ENCODE results near the gene YKT6.

YKT6 gene

DNA sequence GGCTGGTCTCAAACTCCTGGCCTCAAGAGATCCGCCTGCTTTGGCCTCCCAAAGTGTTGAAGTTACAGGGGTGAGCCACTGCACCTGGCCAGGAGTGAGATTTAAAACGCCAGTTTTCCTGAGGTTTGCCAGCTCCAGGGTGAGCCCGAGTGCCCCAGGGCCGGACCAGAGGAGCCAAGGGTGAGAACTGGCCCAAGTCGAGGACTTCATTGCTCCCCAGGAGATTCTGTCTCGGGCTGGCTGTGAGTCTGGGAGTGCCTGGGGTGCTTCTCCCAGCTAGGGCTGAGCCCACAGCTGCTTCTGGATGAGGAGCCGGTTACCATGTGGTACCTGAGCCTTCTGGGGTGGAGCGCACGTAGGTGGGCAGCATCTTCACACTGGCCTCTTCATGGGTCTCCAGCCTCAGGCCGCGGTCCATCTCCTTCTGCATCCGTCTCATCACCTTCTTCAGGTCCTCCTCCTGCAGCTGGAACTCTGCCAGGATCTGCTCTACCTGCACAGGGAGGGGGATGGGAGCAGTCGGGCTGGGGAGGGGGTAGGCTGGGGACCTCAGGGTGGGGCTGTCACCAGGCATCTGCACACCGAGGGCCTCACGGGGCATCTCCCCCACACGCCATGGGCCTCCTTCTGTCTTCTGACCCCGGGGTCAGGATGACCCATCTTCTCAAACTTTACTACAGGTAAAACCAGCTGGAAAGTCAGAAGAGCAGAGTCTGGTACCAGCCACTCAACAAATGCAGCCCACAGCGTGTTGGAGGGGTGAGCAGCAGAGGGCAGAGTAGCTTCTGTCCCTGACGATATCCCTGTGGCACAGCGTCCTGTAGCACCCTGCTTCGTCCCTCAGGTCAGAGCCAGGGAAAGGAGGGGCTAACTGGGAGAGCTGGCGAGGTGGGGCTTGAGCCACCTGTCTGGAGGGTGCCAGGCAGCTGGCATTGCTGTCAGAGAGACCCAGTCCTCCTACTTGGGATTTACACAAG lies 47.5 kb upstream of the YKT6 start:
- Histone ChIP-seq H3K27ac (ENCODE audit: extremely low read depth, low read depth, low read length) (no peak overlapping the region), H3K4me3 (ENCODE audit: low read depth, low read length) (no peak overlapping the region), H3K36me3 (ENCODE audit: control insufficient read depth in 2 of 2, insufficient read depth in 1 of 2, low read length in 2 of 2) (no peaks in the 10 kb centered on the region), H3K4me1 (ENCODE audit: control insufficient read depth, insufficient read depth, low read length) (no peaks in the 10 kb centered on the region), H3K9me3 (ENCODE audit: control insufficient read depth, insufficient read depth, low read depth, low read length) (no peaks in the 10 kb centered on the region)
- CTCF ChIA-PET: interaction anchor here (0.6 to 0.8 kb wide), 3 partner anchors 41 to 1001 kb away, joined by 3 to 4 read pairs (median 3); no protein-coding TSS in a partner anchor
- POLR2A ChIA-PET: no interaction called here
- TF ChIP-seq ZNF394 (tag by site-specific recombination; IDR thresholded peaks at IDR 0.05; ENCODE audit: borderline replicate concordance) (no peak), ZNF23 (tag by site-specific recombination; IDR thresholded peaks at IDR 0.05; ENCODE audit: borderline replicate concordance) (no peak), ZNF768 (tag by site-specific recombination; IDR thresholded peaks at IDR 0.05) (no peak), ZNF544 (tag by site-specific recombination; IDR thresholded peaks at IDR 0.05) (no peak), ZNF776 (tag by site-specific recombination; IDR thresholded peaks at IDR 0.05; ENCODE audit: borderline replicate concordance) (no peak), ZNF701 (tag by site-specific recombination; IDR thresholded peaks at IDR 0.05) (no peak), ZNF596 (tag by site-specific recombination; IDR thresholded peaks at IDR 0.05) (no peak), ZNF423 (tag by site-specific recombination; IDR thresholded peaks at IDR 0.05) (no peak), ZNF658 (tag by site-specific recombination; IDR thresholded peaks at IDR 0.05) (no peak), ZNF266 (tag by site-specific recombination; IDR thresholded peaks at IDR 0.05; ENCODE audit: low read depth) (no peak), REPIN1 (tag by site-specific recombination; IDR thresholded peaks at IDR 0.05; ENCODE audit: low read depth) (no peak), ZNF571 (tag by site-specific recombination; IDR thresholded peaks at IDR 0.05) (no peak)
- TF ChIP-seq, protein P1, sequence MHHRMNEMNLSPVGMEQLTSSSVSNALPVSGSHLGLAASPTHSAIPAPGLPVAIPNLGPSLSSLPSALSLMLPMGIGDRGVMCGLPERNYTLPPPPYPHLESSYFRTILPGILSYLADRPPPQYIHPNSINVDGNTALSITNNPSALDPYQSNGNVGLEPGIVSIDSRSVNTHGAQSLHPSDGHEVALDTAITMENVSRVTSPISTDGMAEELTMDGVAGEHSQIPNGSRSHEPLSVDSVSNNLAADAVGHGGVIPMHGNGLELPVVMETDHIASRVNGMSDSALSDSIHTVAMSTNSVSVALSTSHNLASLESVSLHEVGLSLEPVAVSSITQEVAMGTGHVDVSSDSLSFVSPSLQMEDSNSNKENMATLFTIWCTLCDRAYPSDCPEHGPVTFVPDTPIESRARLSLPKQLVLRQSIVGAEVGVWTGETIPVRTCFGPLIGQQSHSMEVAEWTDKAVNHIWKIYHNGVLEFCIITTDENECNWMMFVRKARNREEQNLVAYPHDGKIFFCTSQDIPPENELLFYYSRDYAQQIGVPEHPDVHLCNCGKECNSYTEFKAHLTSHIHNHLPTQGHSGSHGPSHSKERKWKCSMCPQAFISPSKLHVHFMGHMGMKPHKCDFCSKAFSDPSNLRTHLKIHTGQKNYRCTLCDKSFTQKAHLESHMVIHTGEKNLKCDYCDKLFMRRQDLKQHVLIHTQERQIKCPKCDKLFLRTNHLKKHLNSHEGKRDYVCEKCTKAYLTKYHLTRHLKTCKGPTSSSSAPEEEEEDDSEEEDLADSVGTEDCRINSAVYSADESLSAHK (tag by site-specific recombination; IDR thresholded peaks at IDR 0.05): no peak
- TF ChIP-seq, protein P2, sequence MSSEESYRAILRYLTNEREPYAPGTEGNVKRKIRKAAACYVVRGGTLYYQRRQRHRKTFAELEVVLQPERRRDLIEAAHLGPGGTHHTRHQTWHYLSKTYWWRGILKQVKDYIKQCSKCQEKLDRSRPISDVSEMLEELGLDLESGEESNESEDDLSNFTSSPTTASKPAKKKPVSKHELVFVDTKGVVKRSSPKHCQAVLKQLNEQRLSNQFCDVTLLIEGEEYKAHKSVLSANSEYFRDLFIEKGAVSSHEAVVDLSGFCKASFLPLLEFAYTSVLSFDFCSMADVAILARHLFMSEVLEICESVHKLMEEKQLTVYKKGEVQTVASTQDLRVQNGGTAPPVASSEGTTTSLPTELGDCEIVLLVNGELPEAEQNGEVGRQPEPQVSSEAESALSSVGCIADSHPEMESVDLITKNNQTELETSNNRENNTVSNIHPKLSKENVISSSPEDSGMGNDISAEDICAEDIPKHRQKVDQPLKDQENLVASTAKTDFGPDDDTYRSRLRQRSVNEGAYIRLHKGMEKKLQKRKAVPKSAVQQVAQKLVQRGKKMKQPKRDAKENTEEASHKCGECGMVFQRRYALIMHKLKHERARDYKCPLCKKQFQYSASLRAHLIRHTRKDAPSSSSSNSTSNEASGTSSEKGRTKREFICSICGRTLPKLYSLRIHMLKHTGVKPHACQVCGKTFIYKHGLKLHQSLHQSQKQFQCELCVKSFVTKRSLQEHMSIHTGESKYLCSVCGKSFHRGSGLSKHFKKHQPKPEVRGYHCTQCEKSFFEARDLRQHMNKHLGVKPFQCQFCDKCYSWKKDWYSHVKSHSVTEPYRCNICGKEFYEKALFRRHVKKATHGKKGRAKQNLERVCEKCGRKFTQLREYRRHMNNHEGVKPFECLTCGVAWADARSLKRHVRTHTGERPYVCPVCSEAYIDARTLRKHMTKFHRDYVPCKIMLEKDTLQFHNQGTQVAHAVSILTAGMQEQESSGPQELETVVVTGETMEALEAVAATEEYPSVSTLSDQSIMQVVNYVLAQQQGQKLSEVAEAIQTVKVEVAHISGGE (tag by site-specific recombination; conservative IDR thresholded peaks at IDR 0.05; ENCODE audit: low read depth): no peak
- TF ChIP-seq, protein P3, sequence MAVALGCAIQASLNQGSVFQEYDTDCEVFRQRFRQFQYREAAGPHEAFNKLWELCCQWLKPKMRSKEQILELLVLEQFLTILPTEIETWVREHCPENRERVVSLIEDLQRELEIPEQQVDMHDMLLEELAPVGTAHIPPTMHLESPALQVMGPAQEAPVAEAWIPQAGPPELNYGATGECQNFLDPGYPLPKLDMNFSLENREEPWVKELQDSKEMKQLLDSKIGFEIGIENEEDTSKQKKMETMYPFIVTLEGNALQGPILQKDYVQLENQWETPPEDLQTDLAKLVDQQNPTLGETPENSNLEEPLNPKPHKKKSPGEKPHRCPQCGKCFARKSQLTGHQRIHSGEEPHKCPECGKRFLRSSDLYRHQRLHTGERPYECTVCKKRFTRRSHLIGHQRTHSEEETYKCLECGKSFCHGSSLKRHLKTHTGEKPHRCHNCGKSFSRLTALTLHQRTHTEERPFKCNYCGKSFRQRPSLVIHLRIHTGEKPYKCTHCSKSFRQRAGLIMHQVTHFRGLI (tag by site-specific recombination; IDR thresholded peaks at IDR 0.05): no peak

DNA sequence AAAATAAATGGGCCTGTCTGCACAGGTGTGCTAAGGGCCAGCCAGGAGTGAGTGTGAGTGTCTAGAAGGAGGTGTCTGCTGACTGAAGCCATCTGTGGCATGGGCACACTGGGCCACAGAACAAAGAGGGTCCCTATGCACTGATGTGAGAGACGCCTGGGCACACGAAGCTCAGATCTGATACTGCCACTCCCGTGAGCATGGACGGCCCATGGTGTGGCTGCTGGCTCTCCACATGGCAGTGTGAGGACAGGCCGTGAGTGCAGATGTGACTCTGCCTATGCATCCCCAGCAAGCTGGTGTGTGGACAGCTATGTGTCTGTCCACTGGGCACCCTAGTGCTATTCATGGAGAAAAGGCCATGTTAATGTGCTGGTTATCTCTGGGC lies 46.8 kb upstream of the YKT6 start:
- Histone ChIP-seq H3K4me3 (ENCODE audit: low read depth, low read length) (no peak overlapping the region), H3K36me3 (ENCODE audit: control insufficient read depth in 2 of 2, insufficient read depth in 1 of 2, low read length in 2 of 2) (no peaks in the 10 kb centered on the region)
- CTCF ChIA-PET: interaction anchor here (0.7 to 0.8 kb wide), 2 partner anchors 414 to 1000 kb away, joined by 3 read pairs; no protein-coding TSS in a partner anchor

More for the DNA sequence above, 46.8 kb upstream of the YKT6 start:
- H3K4me1 ChIP-seq (ENCODE audit: control insufficient read depth, insufficient read depth, low read length): no peaks in the 10 kb centered on the region
- no peaks in the 10 kb centered on the region for H3K9me3 ChIP-seq (ENCODE audit: control insufficient read depth, insufficient read depth, low read depth, low read length)
- no peak overlapping the region for H3K27ac ChIP-seq (ENCODE audit: extremely low read depth, low read depth, low read length)
- no peak for TF ChIP-seq TRIM28 (IDR thresholded peaks at IDR 0.05; ENCODE audit: borderline replicate concordance, low read length)
- TF ChIP-seq, protein P4, sequence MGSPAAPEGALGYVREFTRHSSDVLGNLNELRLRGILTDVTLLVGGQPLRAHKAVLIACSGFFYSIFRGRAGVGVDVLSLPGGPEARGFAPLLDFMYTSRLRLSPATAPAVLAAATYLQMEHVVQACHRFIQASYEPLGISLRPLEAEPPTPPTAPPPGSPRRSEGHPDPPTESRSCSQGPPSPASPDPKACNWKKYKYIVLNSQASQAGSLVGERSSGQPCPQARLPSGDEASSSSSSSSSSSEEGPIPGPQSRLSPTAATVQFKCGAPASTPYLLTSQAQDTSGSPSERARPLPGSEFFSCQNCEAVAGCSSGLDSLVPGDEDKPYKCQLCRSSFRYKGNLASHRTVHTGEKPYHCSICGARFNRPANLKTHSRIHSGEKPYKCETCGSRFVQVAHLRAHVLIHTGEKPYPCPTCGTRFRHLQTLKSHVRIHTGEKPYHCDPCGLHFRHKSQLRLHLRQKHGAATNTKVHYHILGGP (tag by site-specific recombination; IDR thresholded peaks at IDR 0.05): no peak
- POLR2A ChIA-PET: no interaction called here

All from HEK293 (cell line).